Measurements from ENCODE around the gene PAIP1.
A peak's percentile ranks its signal among the peaks of the same experiment; 100 is the strongest.
"Not testable (repeated sequence)": the region's sequence is repeated elsewhere in the genome, so short reads cannot be mapped to it uniquely, and the experiment has no call there.

Gene PAIP1

GRCh38 chr5:43570450-43571158 is 13.7 kb upstream of the PAIP1 start:
- DNase-seq: no peak

GRCh38 chr5:43569236-43569746 is 12.4 kb upstream of the PAIP1 start:
- DNase-seq: no peak

GRCh38 chr5:43567967-43568366 is 11.1 kb upstream of the PAIP1 start:
- DNase-seq: no peak

GRCh38 chr5:43565043-43565442 is 8.2 kb upstream of the PAIP1 start:
- no peak for DNase-seq

- no peak for DNase-seq
These were observed 7.5 kb upstream of the PAIP1 start for GRCh38 chr5:43564289-43564850.

GRCh38 chr5:43563321-43563720 is 6.4 kb upstream of the PAIP1 start:
- DNase-seq: no peak

GRCh38 chr5:43561356-43561755 is 4.5 kb upstream of the PAIP1 start:
- DNase-seq: no peak

- peak; percentile 14 for DNase-seq
These were observed 3.3 kb upstream of the PAIP1 start for GRCh38 chr5:43560128-43560527.

GRCh38 chr5:43556607-43556856 is 345 bp downstream of the PAIP1 start:
- not testable (repeated sequence) for DNase-seq

GRCh38 chr5:43555895-43556606 is 826 bp downstream of the PAIP1 start:
- peak; percentile 61 for DNase-seq

GRCh38 chr5:43554497-43554896 is 2.4 kb downstream of the PAIP1 start:
- DNase-seq: no peak

GRCh38 chr5:43553381-43553780 is 3.5 kb downstream of the PAIP1 start:
- no peak for DNase-seq

- DNase-seq: no peak
These were observed 5.1 kb downstream of the PAIP1 start for GRCh38 chr5:43551731-43552130.

GRCh38 chr5:43549272-43549671 is 7.6 kb downstream of the PAIP1 start:
- DNase-seq: not testable (repeated sequence)

GRCh38 chr5:43548358-43548757 is 8.5 kb downstream of the PAIP1 start:
- no peak for DNase-seq

GRCh38 chr5:43547532-43547931 is 9.3 kb downstream of the PAIP1 start:
- DNase-seq: no peak

- DNase-seq: no peak
These were observed 13.4 kb downstream of the PAIP1 start for GRCh38 chr5:43543434-43543833.

GRCh38 chr5:43540746-43541145 is 16.1 kb downstream of the PAIP1 start:
- no peak for DNase-seq

- no peak for DNase-seq
These were observed 19.9 kb downstream of the PAIP1 start for GRCh38 chr5:43536972-43537371.

- no peak for DNase-seq
These were observed 23.2 kb downstream of the PAIP1 start for GRCh38 chr5:43533646-43534045.

GRCh38 chr5:43530648-43531047 is 26.2 kb downstream of the PAIP1 start:
- no peak for DNase-seq

- no peak for DNase-seq
These were observed 33.2 kb downstream of the PAIP1 start for GRCh38 chr5:43523662-43524072.

GRCh38 chr5:43520615-43521014 is 36.3 kb downstream of the PAIP1 start:
- no peak for DNase-seq

- DNase-seq: no peak
These were observed 41.2 kb downstream of the PAIP1 start for GRCh38 chr5:43515678-43516048.
